ENCODE measurements around the gene POMT1. TPM values are rescaled to one million over a fixed set of nuclear protein-coding genes. Genes with fewer than 3 reads are reported as not detected.
A peak's percentile ranks its signal among the peaks of the same experiment; 100 is the strongest.

POMT1 gene
- polyA plus RNA-seq, 3 donors, result 36.9 to 50.9 (median 50.0) TPM

GRCh38 chr9:131475111-131475955 lies 27.4 kb upstream of the POMT1 start:
- DNase-seq, result no peak

GRCh38 chr9:131475956-131476776 lies 26.6 kb upstream of the POMT1 start:
- no peak for DNase-seq

- DNase-seq, result no peak
Observed at GRCh38 chr9:131476777-131477345, 25.9 kb upstream of the POMT1 start.

GRCh38 chr9:131477367-131477766 lies 25.4 kb upstream of the POMT1 start:
- no peak for DNase-seq

- DNase-seq, result no peak
Observed at GRCh38 chr9:131477816-131478419, 24.8 kb upstream of the POMT1 start.

GRCh38 chr9:131478421-131478868 lies 24.3 kb upstream of the POMT1 start:
- peak; percentile 53 for DNase-seq

GRCh38 chr9:131478911-131479310 lies 23.8 kb upstream of the POMT1 start:
- no peak for DNase-seq

GRCh38 chr9:131480258-131480657 lies 22.5 kb upstream of the POMT1 start:
- no peak for DNase-seq

- no peak for DNase-seq
Observed at GRCh38 chr9:131481441-131482342, 21.0 kb upstream of the POMT1 start.

GRCh38 chr9:131482343-131483006 lies 20.2 kb upstream of the POMT1 start:
- DNase-seq, result no peak

GRCh38 chr9:131483319-131484050 lies 19.2 kb upstream of the POMT1 start:
- DNase-seq, result no peak

- DNase-seq, result no peak
Observed at GRCh38 chr9:131484051-131484445, 18.7 kb upstream of the POMT1 start.

GRCh38 chr9:131484560-131485185 lies 18.0 kb upstream of the POMT1 start:
- no peak for DNase-seq

- no peak for DNase-seq
Observed at GRCh38 chr9:131485206-131485605, 17.5 kb upstream of the POMT1 start.

- no peak for DNase-seq
Observed at GRCh38 chr9:131485728-131486422, 16.8 kb upstream of the POMT1 start.

- DNase-seq, result no peak
Observed at GRCh38 chr9:131487001-131487400, 15.7 kb upstream of the POMT1 start.

GRCh38 chr9:131487621-131488031 lies 15.1 kb upstream of the POMT1 start:
- DNase-seq, result no peak

- no peak for DNase-seq
Observed at GRCh38 chr9:131490514-131490913, 12.2 kb upstream of the POMT1 start.

Measured in renal pelvis (tissue), 4 donors.